ENCODE data around the gene SLC16A5.

Gene SLC16A5

DNA sequence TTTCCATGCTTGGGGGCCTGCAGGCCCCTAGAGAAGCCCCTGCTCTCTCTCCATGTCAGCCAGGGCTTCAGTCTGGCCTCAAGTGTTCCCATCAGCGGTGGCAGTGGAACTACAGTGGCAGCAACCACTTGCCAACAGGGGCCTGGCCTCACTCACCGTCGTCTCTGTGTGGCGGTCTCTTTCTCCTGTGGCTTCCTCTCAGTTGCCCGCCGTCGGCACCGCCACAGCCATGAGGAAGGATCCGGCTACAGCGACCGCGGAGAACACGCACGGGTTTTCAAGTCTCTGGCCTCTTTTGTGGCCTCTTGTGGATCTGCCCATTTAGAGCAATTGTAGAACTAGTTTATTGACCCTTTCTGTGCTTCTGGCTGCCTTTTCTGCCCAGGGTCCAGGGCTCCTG, 30.6 kb downstream of the SLC16A5 start:
- TF ChIP-seq CEBPB (IDR thresholded peaks at IDR 0.05) (no peak), TCF12 (IDR thresholded peaks at IDR 0.05; ENCODE audit: low read depth) (no peak), TAF1 (IDR thresholded peaks at IDR 0.05; ENCODE audit: low read depth) (no peak), ZBTB7A (IDR thresholded peaks at IDR 0.05; ENCODE audit: low read depth) (no peak), EP300 (IDR thresholded peaks at IDR 0.05; ENCODE audit: borderline replicate concordance) (no peak), FOXM1 (IDR thresholded peaks at IDR 0.05; ENCODE audit: borderline replicate concordance, low read depth) (no peak), NFIC (IDR thresholded peaks at IDR 0.05) (no peak), RAD21 (IDR thresholded peaks at IDR 0.05; ENCODE audit: low read depth) (no peak), TEAD4 (IDR thresholded peaks at IDR 0.05) (no peak), YY1 (IDR thresholded peaks at IDR 0.05; ENCODE audit: low read depth) (no peak), CREB1 (IDR thresholded peaks at IDR 0.05; ENCODE audit: low read depth) (no peak), EGR1 (IDR thresholded peaks at IDR 0.05) (no peak)
- TF ChIP-seq, protein P1, sequence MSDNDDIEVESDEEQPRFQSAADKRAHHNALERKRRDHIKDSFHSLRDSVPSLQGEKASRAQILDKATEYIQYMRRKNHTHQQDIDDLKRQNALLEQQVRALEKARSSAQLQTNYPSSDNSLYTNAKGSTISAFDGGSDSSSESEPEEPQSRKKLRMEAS (IDR thresholded peaks at IDR 0.05): no peak
- TF ChIP-seq, protein P2, sequence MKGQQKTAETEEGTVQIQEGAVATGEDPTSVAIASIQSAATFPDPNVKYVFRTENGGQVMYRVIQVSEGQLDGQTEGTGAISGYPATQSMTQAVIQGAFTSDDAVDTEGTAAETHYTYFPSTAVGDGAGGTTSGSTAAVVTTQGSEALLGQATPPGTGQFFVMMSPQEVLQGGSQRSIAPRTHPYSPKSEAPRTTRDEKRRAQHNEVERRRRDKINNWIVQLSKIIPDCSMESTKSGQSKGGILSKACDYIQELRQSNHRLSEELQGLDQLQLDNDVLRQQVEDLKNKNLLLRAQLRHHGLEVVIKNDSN (IDR thresholded peaks at IDR 0.05): no peak
- TF ChIP-seq, protein P3, sequence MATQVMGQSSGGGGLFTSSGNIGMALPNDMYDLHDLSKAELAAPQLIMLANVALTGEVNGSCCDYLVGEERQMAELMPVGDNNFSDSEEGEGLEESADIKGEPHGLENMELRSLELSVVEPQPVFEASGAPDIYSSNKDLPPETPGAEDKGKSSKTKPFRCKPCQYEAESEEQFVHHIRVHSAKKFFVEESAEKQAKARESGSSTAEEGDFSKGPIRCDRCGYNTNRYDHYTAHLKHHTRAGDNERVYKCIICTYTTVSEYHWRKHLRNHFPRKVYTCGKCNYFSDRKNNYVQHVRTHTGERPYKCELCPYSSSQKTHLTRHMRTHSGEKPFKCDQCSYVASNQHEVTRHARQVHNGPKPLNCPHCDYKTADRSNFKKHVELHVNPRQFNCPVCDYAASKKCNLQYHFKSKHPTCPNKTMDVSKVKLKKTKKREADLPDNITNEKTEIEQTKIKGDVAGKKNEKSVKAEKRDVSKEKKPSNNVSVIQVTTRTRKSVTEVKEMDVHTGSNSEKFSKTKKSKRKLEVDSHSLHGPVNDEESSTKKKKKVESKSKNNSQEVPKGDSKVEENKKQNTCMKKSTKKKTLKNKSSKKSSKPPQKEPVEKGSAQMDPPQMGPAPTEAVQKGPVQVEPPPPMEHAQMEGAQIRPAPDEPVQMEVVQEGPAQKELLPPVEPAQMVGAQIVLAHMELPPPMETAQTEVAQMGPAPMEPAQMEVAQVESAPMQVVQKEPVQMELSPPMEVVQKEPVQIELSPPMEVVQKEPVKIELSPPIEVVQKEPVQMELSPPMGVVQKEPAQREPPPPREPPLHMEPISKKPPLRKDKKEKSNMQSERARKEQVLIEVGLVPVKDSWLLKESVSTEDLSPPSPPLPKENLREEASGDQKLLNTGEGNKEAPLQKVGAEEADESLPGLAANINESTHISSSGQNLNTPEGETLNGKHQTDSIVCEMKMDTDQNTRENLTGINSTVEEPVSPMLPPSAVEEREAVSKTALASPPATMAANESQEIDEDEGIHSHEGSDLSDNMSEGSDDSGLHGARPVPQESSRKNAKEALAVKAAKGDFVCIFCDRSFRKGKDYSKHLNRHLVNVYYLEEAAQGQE (IDR thresholded peaks at IDR 0.05; ENCODE audit: low read depth): no peak

DNA sequence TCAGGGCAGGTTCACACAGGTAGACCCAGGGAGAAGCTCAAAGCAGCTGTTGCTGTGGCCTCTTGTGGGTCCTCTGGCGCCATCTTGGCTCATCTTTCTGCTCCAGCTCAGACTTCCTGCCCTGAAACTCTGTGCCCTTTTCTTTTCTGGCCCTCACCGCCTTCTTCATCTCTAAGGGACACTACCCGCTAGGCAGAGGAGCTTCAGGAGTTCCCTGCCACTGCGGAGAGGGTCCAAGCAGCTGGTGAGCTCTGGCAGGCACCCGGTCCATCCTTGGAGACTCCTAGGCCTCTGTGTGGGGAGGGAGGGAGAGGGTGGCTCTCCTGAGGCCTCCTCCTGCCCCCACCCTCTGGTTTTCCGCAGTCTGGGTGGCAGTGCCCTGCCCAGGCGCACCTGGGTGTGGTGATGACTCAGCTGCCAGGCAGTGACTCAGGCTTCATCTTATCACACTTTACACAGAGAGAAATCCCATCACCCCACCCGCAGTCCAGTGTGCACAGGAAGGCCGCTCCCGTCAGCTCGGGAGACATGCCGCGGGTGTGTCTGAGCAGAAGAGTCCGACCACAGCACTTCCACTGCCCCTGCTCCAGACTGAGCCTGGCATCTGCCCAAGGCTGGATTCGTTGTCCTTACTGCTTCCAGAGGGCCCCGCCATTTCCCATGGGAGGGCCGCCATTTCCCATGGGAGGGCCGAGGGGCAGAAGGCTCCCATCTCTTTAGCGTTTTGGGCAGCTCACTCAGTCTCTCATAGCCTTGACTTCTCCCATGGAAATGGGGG, 36.5 kb downstream of the SLC16A5 start:
- TF ChIP-seq TCF12 (IDR thresholded peaks at IDR 0.05; ENCODE audit: low read depth): peak; percentile 83
- TF ChIP-seq FOXM1 (IDR thresholded peaks at IDR 0.05; ENCODE audit: borderline replicate concordance, low read depth): no peak
- TF ChIP-seq, protein P2 (IDR thresholded peaks at IDR 0.05): no peak
- TF ChIP-seq CREB1 (IDR thresholded peaks at IDR 0.05; ENCODE audit: low read depth): no peak
- TF ChIP-seq EGR1 (IDR thresholded peaks at IDR 0.05): no peak
- no peak for TF ChIP-seq TAF1 (IDR thresholded peaks at IDR 0.05; ENCODE audit: low read depth)
- peak; percentile 12; the same call in 1 of the 2 replicates for TF ChIP-seq NFIC (IDR thresholded peaks at IDR 0.05)
- peak; percentile 60; the same call in 1 of the 2 replicates for TF ChIP-seq EP300 (IDR thresholded peaks at IDR 0.05; ENCODE audit: borderline replicate concordance)
- TF ChIP-seq, protein P1 (IDR thresholded peaks at IDR 0.05): peak; percentile 35; the same call in 1 of the 2 replicates
- TF ChIP-seq CEBPB (IDR thresholded peaks at IDR 0.05): no peak
- peak; percentile 52; the same call in 1 of the 2 replicates for TF ChIP-seq YY1 (IDR thresholded peaks at IDR 0.05; ENCODE audit: low read depth)
- no peak for TF ChIP-seq ZBTB7A (IDR thresholded peaks at IDR 0.05; ENCODE audit: low read depth)
- 0 out of 2 replicates have a peak, but pooled peaks have one; percentile 15 for TF ChIP-seq RAD21 (IDR thresholded peaks at IDR 0.05; ENCODE audit: low read depth)
- TF ChIP-seq, protein P3 (IDR thresholded peaks at IDR 0.05; ENCODE audit: low read depth): no peak
- TF ChIP-seq TEAD4 (IDR thresholded peaks at IDR 0.05): peak; percentile 24; the same call in 1 of the 2 replicates

DNA sequence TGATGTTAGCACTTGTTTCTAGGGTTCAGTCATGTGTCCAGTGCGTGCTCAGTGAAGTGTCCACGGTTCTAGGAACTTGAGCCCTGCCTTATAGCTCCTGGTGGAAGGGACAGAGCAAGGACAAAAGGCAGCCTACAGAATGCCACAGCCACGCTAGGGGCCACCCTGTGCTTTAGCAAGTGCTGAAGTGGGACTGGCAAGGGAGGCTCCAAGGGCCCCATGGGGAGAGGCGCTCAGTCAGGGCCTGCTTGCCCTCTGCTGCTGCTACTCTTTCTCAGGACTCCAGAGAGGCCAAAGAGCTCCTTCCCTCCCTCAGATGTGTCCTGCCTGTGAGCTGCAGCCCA, 37.0 kb downstream of the SLC16A5 start:
- TF ChIP-seq, protein P2 (IDR thresholded peaks at IDR 0.05): no peak; the same call in 1 of the 2 replicates
- no peak for TF ChIP-seq TAF1 (IDR thresholded peaks at IDR 0.05; ENCODE audit: low read depth)
- no peak for TF ChIP-seq TEAD4 (IDR thresholded peaks at IDR 0.05)
- TF ChIP-seq, protein P3 (IDR thresholded peaks at IDR 0.05; ENCODE audit: low read depth): no peak
- TF ChIP-seq, protein P1 (IDR thresholded peaks at IDR 0.05): no peak
- TF ChIP-seq RAD21 (IDR thresholded peaks at IDR 0.05; ENCODE audit: low read depth): no peak
- no peak for TF ChIP-seq FOXM1 (IDR thresholded peaks at IDR 0.05; ENCODE audit: borderline replicate concordance, low read depth)
- TF ChIP-seq EP300 (IDR thresholded peaks at IDR 0.05; ENCODE audit: borderline replicate concordance): no peak
- TF ChIP-seq CEBPB (IDR thresholded peaks at IDR 0.05): no peak
- no peak for TF ChIP-seq TCF12 (IDR thresholded peaks at IDR 0.05; ENCODE audit: low read depth)
- TF ChIP-seq NFIC (IDR thresholded peaks at IDR 0.05): no peak
- no peak; the same call in 1 of the 2 replicates for TF ChIP-seq ZBTB7A (IDR thresholded peaks at IDR 0.05; ENCODE audit: low read depth)
- no peak for TF ChIP-seq YY1 (IDR thresholded peaks at IDR 0.05; ENCODE audit: low read depth)
- no peak for TF ChIP-seq EGR1 (IDR thresholded peaks at IDR 0.05)
- TF ChIP-seq CREB1 (IDR thresholded peaks at IDR 0.05; ENCODE audit: low read depth): no peak

Data from Ishikawa (cell line).